Activated naive CD8-positive, alpha-beta T cell treated with anti-CD3 and anti-CD28 coated beads, Interleukin-2, amount 10 ng/mL, durations not matched to agents 7 days and 5 days (primary cell): ENCODE results near the gene HYDIN. TPM values are rescaled to one million over a fixed set of nuclear protein-coding genes. Genes with fewer than 3 reads are reported as not detected.

Source experiments
- ATAC-seq: fragments of 150-1000 bp; cut with Tn5 transposase; one replicate; pipeline ENCODE4 v1.10.0; 2021; ENCODE audit warnings: low read depth, moderate library complexity
- POLR2A ChIA-PET: fragments of 350-600 bp; sonication (Branson Sonifier 250); formaldehyde crosslinking; loops from one replicate; lab custom pipeline; 2021; ENCODE audit warnings: antibody characterized with exemption; lab: Charles Lee
- DNase-seq: peaks from one replicate; pipeline ENCODE4 v3.0.0; 2021
- H3K27ac Mint-ChIP-seq: one replicate; pipeline ENCODE4 v1.8.0; 2022; ENCODE audit warnings: mild to moderate bottlenecking, mixed read lengths
- H3K27me3 Mint-ChIP-seq: one replicate; pipeline ENCODE4 v1.8.0; 2022; ENCODE audit warnings: mild to moderate bottlenecking, moderate library complexity, mixed read lengths
- H3K36me3 Mint-ChIP-seq: one replicate; pipeline ENCODE4 v1.8.0; 2021; ENCODE audit warnings: mild to moderate bottlenecking, mixed read lengths
- H3K4me1 Mint-ChIP-seq: one replicate; pipeline ENCODE4 v1.8.0; 2021; ENCODE audit warnings: mixed read lengths
- H3K4me3 Mint-ChIP-seq: one replicate; pipeline ENCODE4 v1.8.0; 2022; ENCODE audit warnings: mild to moderate bottlenecking, moderate library complexity, mixed read lengths
- H3K9me3 Mint-ChIP-seq: one replicate; pipeline ENCODE4 v1.8.0; 2021; ENCODE audit warnings: mixed read lengths
- total RNA-seq, 2 experiments: library from RNA; stranded (reverse); gene quantifications; one replicate each; pipeline ENCODE4 v1.2.3, GENCODE V29; 2021

HYDIN gene
- total RNA-seq, 2 experiments from 2014 or later: not detected

DNA sequence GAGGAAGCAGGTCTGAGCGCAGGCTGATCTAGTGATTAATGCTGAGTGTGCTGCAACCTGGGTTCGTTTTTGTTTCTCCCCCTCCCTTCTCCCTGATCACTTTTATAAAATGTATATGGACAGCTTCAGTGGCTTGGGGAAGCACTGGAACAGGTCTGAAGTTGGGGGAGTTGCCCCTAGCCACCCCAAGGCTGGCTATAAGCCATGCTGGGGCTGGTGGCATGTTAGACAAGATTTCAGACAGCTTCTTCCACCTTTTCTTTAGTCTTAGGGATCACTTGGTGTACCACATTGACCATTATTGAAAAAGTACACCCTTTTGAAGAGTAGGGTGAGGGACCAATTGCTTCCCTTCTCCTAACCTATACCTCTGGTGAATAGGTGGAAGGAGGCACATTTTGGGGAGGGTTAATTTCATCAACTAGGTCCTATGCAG, 425.8 kb downstream of the HYDIN start:
- POLR2A ChIA-PET: no interaction called here
- no peaks in the 10 kb centered on the region for H3K36me3 Mint-ChIP-seq
- peaks cover 21% of the 10 kb centered on the region for H3K27me3 Mint-ChIP-seq
- H3K4me1 Mint-ChIP-seq: peaks cover 6% of the 10 kb centered on the region
- H3K9me3 Mint-ChIP-seq: peaks cover 7% of the 10 kb centered on the region
- ATAC-seq (no peak), DNase-seq (no peak)
- H3K4me3 Mint-ChIP-seq: no peak overlapping the region
- no peak overlapping the region for H3K27ac Mint-ChIP-seq

DNA sequence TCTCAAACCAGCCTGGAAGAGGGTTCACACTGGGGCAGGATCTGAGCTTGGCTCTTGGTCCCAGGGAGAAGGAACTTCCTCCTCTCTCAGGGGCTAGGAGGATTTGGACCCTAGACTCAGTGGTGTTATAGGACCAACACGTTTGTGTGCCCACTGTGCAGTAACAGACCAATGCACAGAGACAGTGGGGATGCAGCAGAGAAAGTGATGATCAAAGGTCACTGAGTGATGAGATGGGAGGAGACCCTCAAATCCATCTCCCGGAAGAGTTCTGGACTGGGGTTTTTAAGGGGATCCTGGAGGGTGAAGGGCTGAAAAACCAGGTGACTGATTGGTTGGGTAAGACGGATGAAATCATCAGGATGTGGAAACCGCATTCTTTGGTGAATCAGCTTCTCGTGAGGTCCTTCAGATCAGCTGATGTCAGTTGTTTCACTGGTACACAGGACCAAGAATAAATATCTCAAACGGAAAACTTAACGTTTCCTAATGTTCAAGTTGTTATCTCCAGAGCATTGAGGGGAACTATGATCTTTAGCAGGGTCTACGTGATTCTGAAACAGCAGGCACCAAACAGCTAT, 426.3 kb downstream of the HYDIN start:
- no peak overlapping the region for H3K27ac Mint-ChIP-seq
- peaks cover 21% of the 10 kb centered on the region for H3K27me3 Mint-ChIP-seq
- DNase-seq (no peak), ATAC-seq (no peak)
- peaks cover 7% of the 10 kb centered on the region for H3K9me3 Mint-ChIP-seq
- no peaks in the 10 kb centered on the region for H3K36me3 Mint-ChIP-seq
- peaks cover 9% of the 10 kb centered on the region for H3K4me1 Mint-ChIP-seq
- POLR2A ChIA-PET: no interaction called here
- no peak overlapping the region for H3K4me3 Mint-ChIP-seq

DNA sequence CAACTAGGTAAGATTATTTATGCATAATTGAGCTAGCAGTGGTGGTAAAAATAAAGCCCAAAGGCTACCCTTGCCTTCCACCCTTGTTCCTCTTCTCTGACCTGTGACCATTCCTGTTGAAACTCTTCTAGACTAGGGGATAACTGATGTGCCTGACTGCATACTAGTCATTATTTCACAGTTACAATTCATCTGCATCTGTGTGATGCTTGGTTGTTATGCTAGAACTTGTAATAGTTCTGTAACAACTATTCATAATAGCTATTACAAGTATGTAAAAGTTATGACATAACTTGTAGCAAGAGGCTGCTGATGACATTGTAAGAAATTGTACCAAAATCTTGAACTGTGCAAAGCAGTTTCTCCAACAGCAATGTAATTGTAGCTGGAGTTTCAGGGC, 427.2 kb downstream of the HYDIN start:
- H3K36me3 Mint-ChIP-seq: no peaks in the 10 kb centered on the region
- ATAC-seq (no peak), DNase-seq (no peak)
- peaks cover 15% of the 10 kb centered on the region for H3K4me1 Mint-ChIP-seq
- no peak overlapping the region for H3K4me3 Mint-ChIP-seq
- POLR2A ChIA-PET: no interaction called here
- H3K9me3 Mint-ChIP-seq: peaks cover 7% of the 10 kb centered on the region
- no peak overlapping the region for H3K27ac Mint-ChIP-seq
- H3K27me3 Mint-ChIP-seq: peaks cover 21% of the 10 kb centered on the region

DNA sequence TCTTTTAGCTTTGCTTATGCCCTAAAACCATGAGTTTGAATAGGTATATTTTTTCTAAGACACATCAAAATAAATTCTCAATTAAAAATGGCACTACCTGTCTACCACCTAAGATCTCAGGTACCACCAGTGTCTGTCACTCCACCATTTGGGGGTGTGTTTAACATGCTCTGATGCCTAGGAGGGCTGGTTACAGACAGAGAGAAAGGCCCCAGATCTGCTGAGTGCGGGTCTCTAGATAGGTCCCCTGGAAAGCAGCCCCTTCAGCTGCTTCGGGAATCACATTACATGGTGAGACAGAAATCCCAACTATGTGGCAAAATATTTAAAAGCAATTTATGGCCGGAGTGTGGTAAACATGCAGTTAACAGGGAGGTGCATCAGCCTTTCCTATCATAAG, 428.9 kb downstream of the HYDIN start:
- Mint-ChIP-seq H3K9me3 (peaks cover 7% of the 10 kb centered on the region), H3K4me1 (peaks cover 15% of the 10 kb centered on the region), H3K4me3 (peak overlapping the region; percentile 92), H3K27me3 (peaks cover 9% of the 10 kb centered on the region), H3K36me3 (no peaks in the 10 kb centered on the region), H3K27ac (no peak overlapping the region)
- POLR2A ChIA-PET: interaction anchor here (1.1 to 1.8 kb wide), 2 partner anchors 9 to 22 kb away, joined by 3 to 5 read pairs; no protein-coding TSS in a partner anchor
- ATAC-seq (no peak), DNase-seq (no peak)

DNA sequence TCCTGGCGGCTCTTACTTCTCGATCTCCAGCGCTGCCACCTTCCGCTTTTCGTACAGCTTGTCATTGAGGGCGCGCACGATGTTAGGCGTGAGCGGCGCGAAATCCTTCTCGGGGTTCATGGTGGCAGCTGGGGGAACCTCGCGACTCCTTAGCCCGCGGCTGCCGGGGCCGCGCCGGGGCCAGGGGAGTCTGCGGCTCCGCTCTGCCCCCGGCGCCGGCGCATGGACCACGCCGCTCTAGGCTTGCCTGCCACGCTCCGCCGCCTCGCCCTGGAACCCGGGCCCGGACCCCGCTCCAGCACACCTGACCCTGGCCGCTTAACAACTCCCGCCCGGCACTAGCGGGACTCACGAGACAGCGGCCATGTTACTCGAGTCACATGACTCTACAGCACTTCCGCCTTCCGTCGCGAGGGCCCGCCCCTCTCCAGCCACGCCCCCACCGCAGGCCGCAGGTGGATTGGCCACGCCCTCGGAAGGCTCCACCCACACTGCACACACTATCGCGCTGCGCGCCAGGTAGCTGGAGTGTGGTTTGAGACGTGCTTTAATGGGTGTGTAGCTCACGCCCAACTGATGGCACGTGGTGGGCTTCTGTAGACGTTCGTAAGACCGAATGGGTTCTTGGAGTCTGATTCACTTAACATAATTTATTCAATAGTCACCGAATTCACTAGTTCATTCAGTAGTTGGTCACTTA, 429.6 kb downstream of the HYDIN start, which contains the start of gene VAC14:
Gene VAC14 (minus strand): TSS at position 378 of the 700 bp plus-strand sequence. CDS start 258 bp downstream, at position 120.
- Mint-ChIP-seq H3K4me1 (peaks cover 15% of the 10 kb centered on the region), H3K4me3 (peak within 1 kb of the TSS; percentile 92), H3K36me3 (no peaks in the 10 kb centered on the region), H3K27me3 (peaks cover 8% of the 10 kb centered on the region), H3K27ac (peak within 1 kb of the TSS; percentile 94), H3K9me3 (peaks cover 7% of the 10 kb centered on the region)
- DNase-seq (peak; percentile 98), ATAC-seq (peak; percentile 91)
- POLR2A ChIA-PET: interaction anchor here (1.1 to 1.8 kb wide), 3 partner anchors 8 to 64 kb away, joined by 3 to 5 read pairs (median 4); no protein-coding TSS in a partner anchor

DNA sequence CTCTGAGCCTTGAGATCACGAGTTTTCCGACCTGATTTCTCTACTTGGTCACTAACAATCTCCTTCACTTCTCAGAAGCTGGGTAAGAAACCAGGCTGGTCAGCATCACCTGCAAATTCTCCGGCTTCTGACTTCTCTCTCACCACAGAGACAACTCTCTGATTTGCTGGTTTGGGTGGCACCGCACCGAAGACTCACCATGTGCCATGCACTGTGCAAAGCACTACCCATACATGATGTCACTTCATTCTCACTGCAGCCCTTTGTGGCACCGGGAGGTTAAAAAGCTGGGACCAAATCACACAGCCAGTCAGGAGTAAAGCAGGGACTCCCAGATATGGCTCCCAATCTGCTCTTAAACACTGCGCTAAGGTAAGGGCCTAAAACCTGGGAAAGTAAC, 430.2 kb downstream of the HYDIN start:
- H3K27ac Mint-ChIP-seq: peak overlapping the region; percentile 94
- POLR2A ChIA-PET: interaction anchor here (1.6 to 1.8 kb wide), 2 partner anchors 21 to 63 kb away, joined by 4 to 5 read pairs; no protein-coding TSS in a partner anchor
- H3K4me1 Mint-ChIP-seq: peaks cover 15% of the 10 kb centered on the region
- H3K9me3 Mint-ChIP-seq: peaks cover 7% of the 10 kb centered on the region
- ATAC-seq (peak; percentile 4), DNase-seq (no peak)
- peak overlapping the region; percentile 92 for H3K4me3 Mint-ChIP-seq
- peaks cover 8% of the 10 kb centered on the region for H3K27me3 Mint-ChIP-seq
- no peaks in the 10 kb centered on the region for H3K36me3 Mint-ChIP-seq

DNA sequence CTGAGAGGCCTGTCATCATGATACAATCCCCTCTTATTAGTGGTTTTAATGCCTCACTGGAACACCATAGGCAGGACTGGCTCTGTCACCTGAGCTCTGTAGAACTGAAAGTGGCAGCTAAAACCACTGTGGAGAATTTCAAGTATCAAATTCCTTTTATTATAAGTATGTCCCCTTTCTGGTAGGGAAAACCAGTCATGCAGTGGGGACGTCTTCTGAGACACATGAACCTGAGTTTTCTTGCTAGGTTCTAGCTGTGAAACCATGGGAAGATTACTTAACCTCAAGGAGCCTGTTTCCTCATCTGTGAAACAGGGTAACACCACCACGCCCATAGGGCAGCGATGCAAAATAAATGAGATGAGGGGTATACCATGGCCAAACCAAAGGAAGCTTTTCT, 434.2 kb downstream of the HYDIN start:
- no peak for ATAC-seq
- Mint-ChIP-seq H3K9me3 (no peaks in the 10 kb centered on the region), H3K36me3 (no peaks in the 10 kb centered on the region), H3K4me3 (no peak overlapping the region), H3K4me1 (peaks cover 17% of the 10 kb centered on the region), H3K27ac (no peak overlapping the region), H3K27me3 (no peaks in the 10 kb centered on the region)
- POLR2A ChIA-PET: no interaction called here
- no peak for DNase-seq

DNA sequence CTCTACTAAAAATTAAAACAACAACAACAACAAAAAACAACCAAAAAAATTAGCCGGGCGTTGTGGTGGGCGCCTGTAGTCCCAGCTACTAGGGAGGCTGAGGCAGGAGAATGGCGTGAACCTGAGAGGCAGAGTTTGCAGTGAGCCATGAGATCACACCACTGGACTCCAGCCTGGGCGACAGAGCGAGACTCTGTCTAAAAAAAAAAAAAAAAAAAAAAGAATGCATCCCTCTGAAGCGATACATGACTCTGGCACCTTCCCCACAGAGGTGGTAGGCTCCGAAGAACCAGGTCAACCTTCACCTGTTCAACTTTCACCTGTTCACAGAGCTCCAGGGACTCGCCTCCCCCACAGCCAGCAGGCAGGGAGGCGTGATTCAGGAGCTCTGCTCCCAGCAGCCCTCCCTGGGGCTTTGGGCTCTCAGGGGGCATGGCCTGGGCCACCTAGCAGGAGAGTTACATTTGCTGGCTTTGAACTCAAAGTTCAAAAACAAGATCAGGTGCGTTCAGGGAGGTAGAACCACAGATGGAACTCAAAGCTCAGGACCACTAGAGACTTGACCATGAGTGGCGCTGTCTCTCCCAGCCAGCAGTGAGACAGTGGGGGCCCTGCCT, 435.1 kb downstream of the HYDIN start:
- no peak overlapping the region for H3K4me3 Mint-ChIP-seq
- H3K27ac Mint-ChIP-seq: no peak overlapping the region
- H3K4me1 Mint-ChIP-seq: peaks cover 19% of the 10 kb centered on the region
- ATAC-seq: no peak
- H3K36me3 Mint-ChIP-seq: no peaks in the 10 kb centered on the region
- H3K27me3 Mint-ChIP-seq: no peaks in the 10 kb centered on the region
- no peak for DNase-seq
- POLR2A ChIA-PET: no interaction called here
- H3K9me3 Mint-ChIP-seq: no peaks in the 10 kb centered on the region

DNA sequence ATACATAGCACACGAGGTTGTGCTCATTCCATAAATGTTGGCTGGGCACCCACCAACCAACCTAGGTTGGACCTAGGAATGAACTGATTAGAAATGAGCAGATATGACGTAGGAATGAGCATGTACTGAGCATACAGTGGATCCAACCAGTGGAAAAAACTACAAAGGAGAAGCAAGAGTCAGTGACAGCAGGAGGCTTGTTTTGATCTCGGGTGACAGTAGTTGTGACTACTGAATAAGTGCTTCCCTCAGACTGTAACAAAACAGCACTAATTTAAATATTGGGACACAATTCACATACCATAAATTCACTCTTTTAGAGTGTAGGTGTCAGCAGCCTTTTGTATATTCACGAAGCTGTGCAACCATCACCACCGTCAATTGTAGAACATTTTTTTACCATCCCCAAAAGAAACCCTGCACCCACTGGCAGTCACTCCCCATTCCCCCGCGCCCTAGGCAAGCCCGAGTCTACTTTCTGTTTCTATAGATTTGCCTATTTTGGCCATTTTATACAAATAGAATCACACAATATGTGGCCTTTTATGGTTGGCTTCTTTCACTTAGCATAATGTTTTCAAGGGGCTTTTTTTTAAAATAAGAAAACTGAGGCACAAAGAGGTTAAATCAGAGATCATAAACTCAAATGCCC, 436.5 kb downstream of the HYDIN start:
- H3K4me3 Mint-ChIP-seq: no peak overlapping the region
- ATAC-seq (no peak), DNase-seq (no peak)
- H3K27me3 Mint-ChIP-seq: no peaks in the 10 kb centered on the region
- POLR2A ChIA-PET: no interaction called here
- H3K9me3 Mint-ChIP-seq: no peaks in the 10 kb centered on the region
- H3K4me1 Mint-ChIP-seq: peaks cover 8% of the 10 kb centered on the region
- H3K27ac Mint-ChIP-seq: no peak overlapping the region
- no peaks in the 10 kb centered on the region for H3K36me3 Mint-ChIP-seq

DNA sequence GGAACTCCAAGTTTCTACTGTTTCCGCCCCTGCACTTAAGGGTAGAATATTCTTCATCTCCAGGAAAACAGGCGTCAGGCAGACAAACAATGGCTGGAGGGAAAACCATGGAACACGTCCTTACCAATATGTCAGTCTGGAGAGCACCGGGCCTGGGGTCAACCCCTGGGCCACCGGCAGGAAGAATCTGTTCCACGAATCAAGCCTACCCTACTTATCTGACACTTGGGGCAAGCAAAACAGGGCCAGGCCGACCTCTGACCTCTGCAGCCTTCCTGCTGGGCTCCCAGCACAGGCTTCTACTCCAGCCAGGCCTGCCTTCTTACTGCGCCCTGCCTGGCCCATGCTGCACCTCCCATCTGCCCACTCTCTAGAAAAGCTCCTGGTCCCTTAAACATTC, 439.7 kb downstream of the HYDIN start:
- DNase-seq (no peak), ATAC-seq (no peak)
- no peak overlapping the region for H3K4me3 Mint-ChIP-seq
- peaks cover 4% of the 10 kb centered on the region for H3K4me1 Mint-ChIP-seq
- H3K27ac Mint-ChIP-seq: no peak overlapping the region
- POLR2A ChIA-PET: no interaction called here
- no peaks in the 10 kb centered on the region for H3K36me3 Mint-ChIP-seq
- H3K9me3 Mint-ChIP-seq: no peaks in the 10 kb centered on the region
- no peaks in the 10 kb centered on the region for H3K27me3 Mint-ChIP-seq

DNA sequence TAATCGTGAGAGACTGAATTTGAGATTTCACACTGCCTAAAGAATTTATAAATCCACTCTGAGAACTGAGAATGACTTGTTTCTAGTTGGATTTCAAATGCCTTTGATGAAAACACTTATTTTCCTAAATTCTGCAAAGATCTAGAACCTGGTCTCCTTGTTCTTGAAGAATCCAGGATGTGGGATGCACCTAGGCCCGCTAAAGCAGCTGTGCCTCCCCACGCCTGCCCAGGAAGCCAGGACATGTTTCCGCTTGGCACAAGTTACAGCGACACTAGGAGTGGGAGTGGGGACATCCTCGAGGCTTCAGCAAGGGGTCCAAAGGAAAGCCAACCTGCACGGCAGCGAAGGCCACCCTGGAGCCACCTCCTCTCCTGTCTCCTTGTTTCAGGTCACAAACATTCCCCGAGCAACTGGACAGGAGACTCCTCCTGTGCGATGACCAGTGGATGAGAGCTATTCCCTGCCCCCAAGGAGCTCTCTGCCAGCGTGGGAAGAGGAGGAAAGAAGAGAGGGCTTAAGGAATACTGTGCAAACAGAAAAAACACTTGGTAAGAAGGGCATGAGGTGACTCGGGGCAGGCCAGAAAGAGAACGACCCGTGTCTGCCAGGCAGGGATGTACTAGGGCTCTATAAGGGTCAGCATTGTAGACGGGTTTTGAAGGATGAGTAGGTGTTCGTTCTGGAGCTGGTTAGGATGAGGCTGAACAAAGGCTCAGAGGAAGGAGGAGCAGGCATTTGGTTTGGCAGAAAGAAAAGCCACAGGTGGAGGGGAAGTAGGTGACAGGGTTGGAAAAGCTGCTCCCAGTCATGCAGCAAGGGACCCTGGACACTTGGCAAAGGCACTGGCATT, 440.7 kb downstream of the HYDIN start:
- ATAC-seq (no peak), DNase-seq (no peak)
- Mint-ChIP-seq H3K36me3 (no peaks in the 10 kb centered on the region), H3K27me3 (no peaks in the 10 kb centered on the region), H3K27ac (no peak overlapping the region), H3K4me1 (peaks cover 4% of the 10 kb centered on the region), H3K9me3 (no peaks in the 10 kb centered on the region), H3K4me3 (no peak overlapping the region)
- POLR2A ChIA-PET: no interaction called here

DNA sequence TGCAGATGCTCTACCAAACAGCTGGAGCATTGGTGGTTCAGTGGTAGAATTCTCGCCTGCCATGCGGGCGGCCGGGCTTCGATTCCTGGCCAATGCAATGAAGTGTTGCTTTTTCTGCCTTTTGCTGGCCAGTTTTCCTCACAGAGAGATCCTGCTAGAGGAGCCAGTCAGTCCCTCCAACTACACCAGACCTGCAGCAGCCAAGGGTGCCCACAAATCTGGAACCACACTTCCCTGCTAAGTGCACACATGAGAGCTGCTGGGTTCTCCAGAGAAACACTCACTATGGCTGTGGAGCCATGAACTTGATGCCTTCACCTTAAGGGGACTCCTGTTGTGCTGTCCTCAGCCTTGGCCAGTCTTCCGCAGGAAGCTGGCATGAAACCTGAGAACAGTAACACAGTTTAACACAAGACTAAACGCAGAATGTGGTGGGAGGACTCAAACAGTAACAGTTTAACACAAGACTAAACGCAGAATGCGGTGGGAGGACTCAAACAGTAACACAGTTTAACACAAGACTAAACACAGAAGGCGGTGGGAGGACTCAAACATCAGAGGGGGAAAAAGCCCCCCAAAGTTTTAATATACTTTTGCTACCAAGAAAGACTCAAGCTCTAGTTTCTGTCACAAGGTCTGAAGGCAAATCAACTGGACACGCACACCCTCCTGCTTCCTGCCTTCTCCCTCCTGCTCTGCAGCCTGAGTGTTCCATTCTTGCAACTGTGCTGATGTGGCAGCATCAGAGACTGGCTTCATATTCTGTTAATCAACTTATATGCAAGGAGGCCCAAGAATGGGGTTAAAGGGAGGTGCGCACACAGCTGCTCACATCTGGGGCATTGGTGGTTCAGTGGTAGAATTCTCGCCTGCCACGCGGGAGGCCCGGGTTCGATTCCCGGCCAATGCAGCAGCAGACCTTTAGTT, 441.6 kb downstream of the HYDIN start:
- Mint-ChIP-seq H3K9me3 (no peaks in the 10 kb centered on the region), H3K4me1 (peaks cover 2% of the 10 kb centered on the region), H3K36me3 (peaks cover 3% of the 10 kb centered on the region), H3K27ac (no peak overlapping the region), H3K27me3 (no peaks in the 10 kb centered on the region), H3K4me3 (no peak overlapping the region)
- DNase-seq (no peak), ATAC-seq (no peak)
- POLR2A ChIA-PET: no interaction called here
